LNCaP clone FGC (cell line): ENCODE measurements around the gene ZNF808.
"Not testable (repeated sequence)": the region's sequence is repeated elsewhere in the genome, so short reads cannot be mapped to it uniquely, and the experiment has no call there.

Experiments used
- DNase-seq: peaks from one replicate; pipeline ENCODE4 v3.0.0-alpha.2; 2011; ENCODE audit warnings: low read depth
- H3K4me3 ChIP-seq: 2 replicates; pipeline ENCODE4 v1.5.1; 2011; ENCODE audit warnings: mild to moderate bottlenecking, low read depth, low read length, control low read depth
- CTCF ChIP-seq: IDR thresholded peaks from 2 replicates; pipeline ENCODE4 v1.5.1; 2012; ENCODE audit warnings: mild to moderate bottlenecking; ENCODE audit not compliant: control insufficient read depth, insufficient read depth; ENCODE audit errors: extremely low read depth

Gene ZNF808

GRCh38 chr19:52527134-52527955, at the start of gene ZNF808:
Gene ZNF808 (plus strand): TSS chr19:52527668. CDS start chr19:52543285, 15,617 bp downstream.
- DNase-seq: peak; percentile 85
- peak; percentile 46 for TF ChIP-seq CTCF
- H3K4me3 ChIP-seq: peak within 1 kb of the TSS; percentile 91

GRCh38 chr19:52484111-52484743, 43.2 kb upstream of the ZNF808 start:
- DNase-seq: not testable (repeated sequence)

GRCh38 chr19:52485064-52485463, 42.4 kb upstream of the ZNF808 start:
- not testable (repeated sequence) for DNase-seq, H3K4me3 ChIP-seq

More at GRCh38 chr19:52484111-52484743, 43.2 kb upstream of the ZNF808 start:
- not testable (repeated sequence) for H3K4me3 ChIP-seq

GRCh38 chr19:52485561-52486240, 41.8 kb upstream of the ZNF808 start:
- DNase-seq, H3K4me3 ChIP-seq: not testable (repeated sequence)

- no peak for TF ChIP-seq CTCF
- DNase-seq: no peak
- H3K4me3 ChIP-seq: no peak overlapping the region
These were observed 35.1 kb upstream of the ZNF808 start for GRCh38 chr19:52492201-52492993.

GRCh38 chr19:52492994-52493470, 34.4 kb upstream of the ZNF808 start:
- no peak for DNase-seq
- TF ChIP-seq CTCF: no peak
- H3K4me3 ChIP-seq: no peak overlapping the region

- no peak for TF ChIP-seq CTCF
- DNase-seq: no peak
- no peak overlapping the region for H3K4me3 ChIP-seq
These were observed 33.0 kb upstream of the ZNF808 start for GRCh38 chr19:52494518-52494917.

GRCh38 chr19:52498571-52498970, 28.9 kb upstream of the ZNF808 start:
- no peak for DNase-seq
- no peak overlapping the region for H3K4me3 ChIP-seq
- no peak for TF ChIP-seq CTCF

GRCh38 chr19:52500474-52500873, 27.0 kb upstream of the ZNF808 start:
- H3K4me3 ChIP-seq, DNase-seq: not testable (repeated sequence)

GRCh38 chr19:52500991-52501390, 26.5 kb upstream of the ZNF808 start:
- DNase-seq, H3K4me3 ChIP-seq: not testable (repeated sequence)
